Gastrocnemius medialis (tissue), 4 donors: ENCODE measurements around the gene PTPRE. TPM values are rescaled to one million over a fixed set of nuclear protein-coding genes. Genes with fewer than 3 reads are reported as not detected.

ENCODE experiments used
- ATAC-seq, 2 donors: fragments of 150-250 bp; one replicate each; pipeline ENCODE4 v1.9.1; 2016
- DNase-seq, 2 donors: peaks; one replicate each; pipeline ENCODE4 v3.0.0-alpha.2; 2019
- H3K27ac ChIP-seq, 4 donors: fragments of 200-600 bp; sonication (generic); 1 replicate in 1 of 4; 2 replicates in 3 of 4; pipeline ENCODE4 v1.5.1; 2016 to 2018; ENCODE audit warnings: mild to moderate bottlenecking in 2 of 4, moderate library complexity in 1 of 4
- H3K27me3 ChIP-seq, 3 donors: fragments of 200-600 bp; sonication (generic) in 2 of 3; 1 replicate in 1 of 3; 2 replicates in 2 of 3; pipeline versions ENCODE4 v1.5.1 to v1.6.0; 2016 to 2019; ENCODE audit warnings: mild to moderate bottlenecking in 1 of 3, moderate library complexity in 1 of 3
- H3K36me3 ChIP-seq, 2 donors: fragments of 200-600 bp; sonication (generic) in 1 of 2; one replicate each; pipeline ENCODE4 v1.5.1; 2017 to 2018
- H3K4me1 ChIP-seq, 2 donors: fragments of 200-600 bp; sonication (generic) in 1 of 2; one replicate each; pipeline ENCODE4 v1.5.1; 2016 to 2017; ENCODE audit warnings: mild to moderate bottlenecking in 2 of 2
- H3K4me3 ChIP-seq, 4 donors: fragments of 200-600 bp; sonication (generic) in 3 of 4; 1 replicate in 1 of 4; 2 replicates in 3 of 4; pipeline ENCODE4 v1.5.1; 2016 to 2019; ENCODE audit warnings: mild to moderate bottlenecking in 2 of 4
- H3K9me3 ChIP-seq, 3 donors: fragments of 200-600 bp; sonication (generic) in 2 of 3; 1 replicate in 1 of 3; 2 replicates in 2 of 3; pipeline ENCODE4 v1.5.1; 2016 to 2019
- CTCF ChIP-seq, 5 experiments: fragments of 450-650 bp in 3 of 5; fragments of 200-600 bp in 2 of 5; sonication (generic) in 2 of 5; IDR thresholded peaks in 4 of 5; conservative IDR thresholded peaks in 1 of 5; 1 replicate in 4 of 5; 2 replicates in 1 of 5; pipeline ENCODE4 v1.5.1; 2016 to 2019; ENCODE audit warnings: antibody characterized with exemption in 5 of 5, mild to moderate bottlenecking in 3 of 5, moderate library complexity in 3 of 5
- POLR2A ChIP-seq, 2 donors: fragments of 450-650 bp; IDR thresholded peaks; one replicate each; pipeline ENCODE4 v1.6.1; 2017; ENCODE audit warnings: antibody characterized with exemption in 2 of 2, mild to moderate bottlenecking in 2 of 2, moderate library complexity in 2 of 2
- in situ Hi-C, 4 donors: fragments of 200-750 bp; cut with MboI; loops; one replicate each; pipeline versions ENCODE4 v1.15.0 to v1.8.0; 2017; ENCODE audit warnings: low sequenced_read_pairs in 4 of 4
- intact Hi-C: fragments of 100-400 bp; cut with DNase I; formaldehyde crosslinking; loops from one replicate; pipeline ENCODE4 v1.15.1; 2023; ENCODE audit warnings: low total_unique reads
- total RNA-seq, 4 donors: library from RNA; depleted of rRNA; stranded (reverse); fragments of >200 nt; gene quantifications; one replicate each; pipeline versions ENCODE4 v1.1.0 to v1.2.3, GENCODE V29; 2016

PTPRE gene
- total RNA-seq, 4 donors from 2014 or later, result 0.97 to 2.2 (median 1.6) TPM

- intact Hi-C loops (no loop called here), in situ Hi-C loops (no loop called here)
- DNase-seq (no peak), ATAC-seq (no peak)
- no peak overlapping the region for H3K27ac ChIP-seq
- H3K27me3 ChIP-seq, result peaks cover 0 to 36% (median 4%) of the 10 kb centered on the region in 3 donors
- H3K9me3 ChIP-seq, result no peaks in the 10 kb centered on the region
- no peaks in the 10 kb centered on the region for H3K36me3 ChIP-seq
- no peak overlapping the region for H3K4me3 ChIP-seq
- H3K4me1 ChIP-seq, result peaks cover 0 to 5% of the 10 kb centered on the region in 2 donors
- TF ChIP-seq CTCF (IDR thresholded peaks at IDR 0.05 in 4 of 5, conservative IDR thresholded peaks at IDR 0.05 in 1 of 5), result no peak
- no peak for TF ChIP-seq POLR2A (IDR thresholded peaks at IDR 0.05)
Measured at GRCh38 chr10:127997937-127998336, 91.0 kb downstream of the PTPRE start.

GRCh38 chr10:127998501-127999144 is 91.7 kb downstream of the PTPRE start:
- Histone ChIP-seq H3K4me3 (no peak overlapping the region), H3K27ac (no peak overlapping the region), H3K27me3 (peaks cover 0 to 36% (median 4%) of the 10 kb centered on the region in 3 donors), H3K36me3 (no peaks in the 10 kb centered on the region), H3K9me3 (no peaks in the 10 kb centered on the region), H3K4me1 (peaks cover 0 to 5% of the 10 kb centered on the region in 2 donors)
- TF ChIP-seq CTCF (IDR thresholded peaks at IDR 0.05 in 4 of 5, conservative IDR thresholded peaks at IDR 0.05 in 1 of 5) (no peak), POLR2A (IDR thresholded peaks at IDR 0.05) (no peak)
- intact Hi-C loops (no loop called here), in situ Hi-C loops (no loop called here)
- ATAC-seq, result no peak
- no peak for DNase-seq

GRCh38 chr10:127999297-128000129 is 92.6 kb downstream of the PTPRE start:
- no peak overlapping the region for H3K27ac ChIP-seq
- ATAC-seq, result no peak
- no peak overlapping the region for H3K4me3 ChIP-seq
- H3K36me3 ChIP-seq, result no peaks in the 10 kb centered on the region
- no peaks in the 10 kb centered on the region for H3K9me3 ChIP-seq
- intact Hi-C loops, result no loop called here
- DNase-seq, result no peak
- H3K4me1 ChIP-seq, result peaks cover 0 to 5% of the 10 kb centered on the region in 2 donors
- H3K27me3 ChIP-seq, result peaks cover 0 to 36% (median 4%) of the 10 kb centered on the region in 3 donors
- in situ Hi-C loops, result no loop called here
- no peak for TF ChIP-seq CTCF (IDR thresholded peaks at IDR 0.05 in 4 of 5, conservative IDR thresholded peaks at IDR 0.05 in 1 of 5)
- TF ChIP-seq POLR2A (IDR thresholded peaks at IDR 0.05), result no peak

GRCh38 chr10:128000471-128001362 is 93.8 kb downstream of the PTPRE start:
- Histone ChIP-seq H3K27ac (no peak overlapping the region), H3K27me3 (peaks cover 0 to 36% (median 4%) of the 10 kb centered on the region in 3 donors), H3K9me3 (no peaks in the 10 kb centered on the region), H3K4me3 (no peak overlapping the region), H3K36me3 (no peaks in the 10 kb centered on the region), H3K4me1 (peaks cover 0 to 5% of the 10 kb centered on the region in 2 donors)
- in situ Hi-C loops (no loop called here), intact Hi-C loops (no loop called here)
- TF ChIP-seq POLR2A (IDR thresholded peaks at IDR 0.05) (no peak), CTCF (IDR thresholded peaks at IDR 0.05 in 4 of 5, conservative IDR thresholded peaks at IDR 0.05 in 1 of 5) (no peak)
- ATAC-seq (no peak), DNase-seq (no peak)
